ENCODE measurements around the gene MICAL3. TPM values are rescaled to one million over a fixed set of nuclear protein-coding genes. Genes with fewer than 3 reads are reported as not detected.
"Not testable (repeated sequence)": the region's sequence is repeated elsewhere in the genome, so short reads cannot be mapped to it uniquely, and the experiment has no call there.

MICAL3 gene
- total RNA-seq, 1 donor from 2014 or later = 23.4 TPM

- DNase-seq (ENCODE audit: low read depth) = peak; percentile 41
These were observed 8.2 kb upstream of the MICAL3 start for GRCh38 chr22:18032455-18033101.

GRCh38 chr22:18031695-18032454 is 7.5 kb upstream of the MICAL3 start:
- DNase-seq (ENCODE audit: low read depth) = peak; percentile 91

- DNase-seq (ENCODE audit: low read depth) = no peak
These were observed 5.4 kb upstream of the MICAL3 start for GRCh38 chr22:18029686-18030267.

GRCh38 chr22:18028817-18029527 is 4.6 kb upstream of the MICAL3 start:
- peak; percentile 80 for DNase-seq (ENCODE audit: low read depth)

- not testable (repeated sequence) for DNase-seq (ENCODE audit: low read depth)
These were observed 1.5 kb upstream of the MICAL3 start for GRCh38 chr22:18025898-18026297.

GRCh38 chr22:18024956-18025720 is 777 bp upstream of the MICAL3 start:
- DNase-seq (ENCODE audit: low read depth) = no peak

- DNase-seq (ENCODE audit: low read depth) = peak; percentile 87
These were observed 669 bp downstream of the MICAL3 start for GRCh38 chr22:18023509-18024275.

- DNase-seq (ENCODE audit: low read depth) = no peak
These were observed 1.5 kb downstream of the MICAL3 start for GRCh38 chr22:18022876-18023275.

GRCh38 chr22:18021431-18021830 is 2.9 kb downstream of the MICAL3 start:
- no peak for DNase-seq (ENCODE audit: low read depth)

- DNase-seq (ENCODE audit: low read depth) = not testable (repeated sequence)
These were observed 3.6 kb downstream of the MICAL3 start for GRCh38 chr22:18020743-18021142.

- no peak for DNase-seq (ENCODE audit: low read depth)
These were observed 10.4 kb downstream of the MICAL3 start for GRCh38 chr22:18013947-18014346.

- no peak for DNase-seq (ENCODE audit: low read depth)
These were observed 10.9 kb downstream of the MICAL3 start for GRCh38 chr22:18013436-18013835.

GRCh38 chr22:18012531-18012930 is 11.8 kb downstream of the MICAL3 start:
- no peak for DNase-seq (ENCODE audit: low read depth)

GRCh38 chr22:18010266-18010665 is 14.1 kb downstream of the MICAL3 start:
- no peak for DNase-seq (ENCODE audit: low read depth)

GRCh38 chr22:18008136-18008535 is 16.2 kb downstream of the MICAL3 start:
- no peak for DNase-seq (ENCODE audit: low read depth)

- no peak for DNase-seq (ENCODE audit: low read depth)
These were observed 19.0 kb downstream of the MICAL3 start for GRCh38 chr22:18005201-18005926.

GRCh38 chr22:18001894-18002315 is 22.5 kb downstream of the MICAL3 start:
- DNase-seq (ENCODE audit: low read depth) = not testable (repeated sequence)

GRCh38 chr22:18001040-18001893 is 23.1 kb downstream of the MICAL3 start:
- peak; percentile 99 for DNase-seq (ENCODE audit: low read depth)
